HepG2 (cell line): ENCODE data around the gene LSM2. TPM values are rescaled to one million over a fixed set of nuclear protein-coding genes. Genes with fewer than 3 reads are reported as not detected.
A peak's percentile ranks its signal among the peaks of the same experiment; 100 is the strongest.

ENCODE experiments used
- ATF1 ChIP-seq: IDR thresholded peaks from 2 replicates; pipeline ENCODE4 v1.6.1; 2016; ENCODE audit warnings: mild to moderate bottlenecking, control low read depth
- ETV5 ChIP-seq: IDR thresholded peaks from 2 replicates; pipeline ENCODE4 v1.6.1; 2018; ENCODE audit warnings: missing biosample characterization, missing genetic modification reagents, inconsistent platforms, borderline replicate concordance
- GATA4 ChIP-seq: sonication (generic); IDR thresholded peaks from 2 replicates; pipeline ENCODE4 v1.6.1; 2016; ENCODE audit warnings: antibody characterized with exemption, low read depth, borderline replicate concordance
- HCFC1 ChIP-seq: fragments of 150-350 bp; IDR thresholded peaks from 2 replicates; pipeline ENCODE4 v1.6.1; 2014; ENCODE audit warnings: low read depth, low read length
- HHEX ChIP-seq: IDR thresholded peaks from 2 replicates; pipeline ENCODE4 v1.6.1; 2016; ENCODE audit warnings: control low read depth
- KAT2B ChIP-seq: fragments of 150-350 bp; IDR thresholded peaks from 2 replicates; pipeline ENCODE4 v1.6.1; 2014; ENCODE audit warnings: low read depth, low read length, borderline replicate concordance
- MATR3 ChIP-seq: sonication (generic); formaldehyde crosslinking; IDR thresholded peaks from 2 replicates; pipeline ENCODE4 v1.4.0; 2020; ENCODE audit warnings: missing genetic modification reagents
- MED1 ChIP-seq: sonication (generic); formaldehyde crosslinking; IDR thresholded peaks from 2 replicates; pipeline ENCODE4 v1.4.0; 2020; ENCODE audit warnings: missing genetic modification reagents
- NFKBIZ ChIP-seq: IDR thresholded peaks from 2 replicates; pipeline ENCODE4 v1.6.1; 2018; ENCODE audit warnings: missing genetic modification reagents, missing compliant biosample characterization
- PAX8 ChIP-seq: sonication (generic); formaldehyde crosslinking; IDR thresholded peaks from 2 replicates; pipeline ENCODE4 v1.8.0; 2022; ENCODE audit warnings: mild to moderate bottlenecking, missing genetic modification reagents, borderline replicate concordance
- PHB2 ChIP-seq: fragments of 450-650 bp; IDR thresholded peaks from 2 replicates; pipeline ENCODE4 v1.6.1; 2018; ENCODE audit not compliant: partially characterized antibody
- RORA ChIP-seq: sonication (generic); formaldehyde crosslinking; IDR thresholded peaks from 2 replicates; pipeline ENCODE4 v1.5.0; 2020; ENCODE audit warnings: mild to moderate bottlenecking, missing genetic modification reagents, moderate library complexity
- SIX1 ChIP-seq: sonication (generic); formaldehyde crosslinking; IDR thresholded peaks from 2 replicates; pipeline ENCODE4 v1.4.0; 2020; ENCODE audit warnings: missing genetic modification reagents, borderline replicate concordance
- SP2 ChIP-seq: sonication (generic); formaldehyde crosslinking; IDR thresholded peaks from 2 replicates; pipeline ENCODE4 v1.5.1; 2020; ENCODE audit warnings: mild to moderate bottlenecking, missing genetic modification reagents
- THAP11 ChIP-seq: IDR thresholded peaks from 2 replicates; pipeline ENCODE4 v1.6.1; 2016; ENCODE audit warnings: missing biosample characterization, missing genetic modification reagents
- TOE1 ChIP-seq: sonication (generic); formaldehyde crosslinking; IDR thresholded peaks from 2 replicates; pipeline ENCODE4 v1.4.0; 2020; ENCODE audit warnings: mild to moderate bottlenecking, missing genetic modification reagents
- ZMYM4 ChIP-seq: sonication (generic); formaldehyde crosslinking; IDR thresholded peaks from 2 replicates; pipeline ENCODE4 v1.8.1; 2023; ENCODE audit warnings: mild to moderate bottlenecking, missing genetic modification reagents
- ZNF180 ChIP-seq: sonication (generic); formaldehyde crosslinking; IDR thresholded peaks from 2 replicates; pipeline ENCODE4 v1.4.0; 2020; ENCODE audit warnings: low read depth, missing genetic modification reagents, borderline replicate concordance
- ZNF274 ChIP-seq: sonication (generic); formaldehyde crosslinking; IDR thresholded peaks from 2 replicates; pipeline ENCODE4 v1.5.1; 2020; ENCODE audit warnings: mild to moderate bottlenecking, missing genetic modification reagents
- ZNF451 ChIP-seq: sonication (generic); formaldehyde crosslinking; IDR thresholded peaks from 2 replicates; pipeline ENCODE4 v1.5.0; 2020; ENCODE audit warnings: mild to moderate bottlenecking, missing genetic modification reagents
- ZNF713 ChIP-seq: sonication (generic); formaldehyde crosslinking; IDR thresholded peaks from 2 replicates; pipeline ENCODE4 v1.4.0; 2020; ENCODE audit warnings: mild to moderate bottlenecking, missing genetic modification reagents
- polyA plus RNA-seq, 8 experiments: library from polyadenylated mRNA; depleted of rRNA in 3 of 8; stranded (reverse) in 7 of 8; unstranded in 1 of 8; fragments of >200 nt; fragmentation: Illumina TruSeq in 4 of 8; extraction: Trizol in 4 of 8; gene quantifications; 2 replicates each; pipeline versions ENCODE4 v1.2.1 to v1.2.3, GENCODE V29; 2011 to 2016; ENCODE audit warnings: low read depth in 4 of 8, missing spikeins in 1 of 8, mixed read lengths in 1 of 8; ENCODE audit not compliant: insufficient read depth in 1 of 8
- total RNA-seq, 5 experiments: library from RNA; depleted of rRNA; stranded (reverse); fragments of >200 nt; fragmentation: Illumina TruSeq; extraction: Trizol; gene quantifications; 2 replicates each; pipeline ENCODE4 v1.2.3, GENCODE V29; 2016; ENCODE audit warnings: low read depth in 1 of 5
- TF ChIP-seq, protein P1 (sequence below): sonication (generic); formaldehyde crosslinking; IDR thresholded peaks from 2 replicates; pipeline ENCODE4 v1.5.0; 2020; ENCODE audit warnings: missing genetic modification reagents, mild to moderate bottlenecking, borderline replicate concordance
- TF ChIP-seq, protein P2 (sequence below): sonication (generic); formaldehyde crosslinking; IDR thresholded peaks from 2 replicates; pipeline ENCODE4 v1.5.1; 2020; ENCODE audit warnings: mild to moderate bottlenecking, missing genetic modification reagents, borderline replicate concordance
- TF ChIP-seq, protein P3 (sequence below): sonication (generic); formaldehyde crosslinking; IDR thresholded peaks from 2 replicates; pipeline ENCODE4 v1.9.0; 2021; ENCODE audit warnings: missing genetic modification reagents, mild to moderate bottlenecking, borderline replicate concordance
- TF ChIP-seq, protein P4 (sequence below): sonication (generic); formaldehyde crosslinking; IDR thresholded peaks from 2 replicates; pipeline ENCODE4 v1.4.0; 2020; ENCODE audit warnings: mild to moderate bottlenecking, missing genetic modification reagents
- TF ChIP-seq, protein P5 (sequence below): sonication (generic); formaldehyde crosslinking; IDR thresholded peaks from 2 replicates; pipeline ENCODE4 v1.5.1; 2020; ENCODE audit warnings: missing genetic modification reagents, mild to moderate bottlenecking, borderline replicate concordance

LSM2 gene
- total and polyA plus RNA-seq, 2 of the 13 experiments (the other 11 are each of a cell fraction or from before 2014, with no cell fraction given), result 69.4 to 90.5 TPM

DNA sequence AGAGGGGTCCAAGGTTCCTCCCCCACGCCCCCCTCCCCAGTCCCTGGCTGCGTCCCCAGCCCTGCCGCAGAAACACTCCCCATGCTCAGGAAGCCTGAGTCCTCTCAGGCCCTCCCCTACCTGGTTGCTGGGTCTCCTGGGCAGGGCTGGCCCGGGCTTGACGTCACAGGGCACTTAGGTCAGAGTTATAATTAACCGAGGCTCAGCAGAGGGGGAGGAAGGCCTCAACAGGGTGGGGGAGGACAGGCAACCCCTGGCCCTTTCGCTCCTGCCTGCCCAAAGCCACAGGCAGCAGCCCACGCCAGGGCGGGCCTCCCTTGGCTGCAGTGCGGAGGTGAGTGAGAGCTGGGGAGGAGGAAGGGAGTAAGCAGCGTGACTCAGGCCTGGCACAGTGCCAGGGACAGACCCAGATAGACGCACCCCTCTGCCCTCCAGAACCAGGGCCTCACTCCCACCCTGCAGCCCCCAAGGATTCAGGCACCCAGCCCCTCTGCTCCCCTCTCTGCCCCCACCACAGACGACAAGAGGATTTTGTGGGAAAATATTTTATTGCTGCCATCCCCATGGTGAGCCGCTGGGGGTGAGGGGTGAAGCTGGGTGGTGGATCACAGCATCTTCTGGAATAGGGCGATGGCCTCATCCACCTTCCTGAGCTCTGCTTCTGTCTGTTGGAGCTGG lies 29.6 kb downstream of the LSM2 start, which contains the start of gene VWA7 (continued):
- TF ChIP-seq RORA (CRISPR knock-in tag) (no peak), MATR3 (no peak), ZMYM4 (0 out of 2 replicates have a peak, but pooled peaks have one; percentile 62), ZNF713 (CRISPR knock-in tag) (no peak), NFKBIZ (CRISPR knock-in tag) (no peak), PHB2 (no peak), SIX1 (CRISPR knock-in tag) (no peak), GATA4 (0 out of 2 replicates have a peak, but pooled peaks have one; percentile 18), KAT2B (no peak), ETV5 (peak; percentile 47; the same call in 1 of the 2 replicates), ZNF451 (CRISPR knock-in tag) (peak; percentile 64; the same call in 1 of the 2 replicates), MED1 (CRISPR knock-in tag) (peak; percentile 48; the same call in 1 of the 2 replicates), HCFC1 (no peak), HHEX (CRISPR knock-in tag) (no peak), THAP11 (peak; percentile 66), ZNF274 (CRISPR knock-in tag) (0 out of 2 replicates have a peak, but pooled peaks have one; percentile 73), PAX8 (CRISPR knock-in tag) (no peak), TOE1 (CRISPR knock-in tag) (0 out of 2 replicates have a peak, but pooled peaks have one; percentile 42), SP2 (CRISPR knock-in tag) (0 out of 2 replicates have a peak, but pooled peaks have one; percentile 19), ZNF180 (CRISPR knock-in tag) (no peak), ATF1 (CRISPR knock-in tag) (no peak; the same call in 1 of the 2 replicates)
- TF ChIP-seq, protein P1, sequence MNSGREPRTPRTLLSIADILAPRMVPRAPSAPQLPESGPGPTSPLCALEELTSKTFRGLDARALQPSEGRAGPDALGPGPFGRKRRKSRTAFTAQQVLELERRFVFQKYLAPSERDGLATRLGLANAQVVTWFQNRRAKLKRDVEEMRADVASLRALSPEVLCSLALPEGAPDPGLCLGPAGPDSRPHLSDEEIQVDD (CRISPR knock-in tag), result 0 out of 2 replicates have a peak, but pooled peaks have one; percentile 53
- TF ChIP-seq, protein P2, sequence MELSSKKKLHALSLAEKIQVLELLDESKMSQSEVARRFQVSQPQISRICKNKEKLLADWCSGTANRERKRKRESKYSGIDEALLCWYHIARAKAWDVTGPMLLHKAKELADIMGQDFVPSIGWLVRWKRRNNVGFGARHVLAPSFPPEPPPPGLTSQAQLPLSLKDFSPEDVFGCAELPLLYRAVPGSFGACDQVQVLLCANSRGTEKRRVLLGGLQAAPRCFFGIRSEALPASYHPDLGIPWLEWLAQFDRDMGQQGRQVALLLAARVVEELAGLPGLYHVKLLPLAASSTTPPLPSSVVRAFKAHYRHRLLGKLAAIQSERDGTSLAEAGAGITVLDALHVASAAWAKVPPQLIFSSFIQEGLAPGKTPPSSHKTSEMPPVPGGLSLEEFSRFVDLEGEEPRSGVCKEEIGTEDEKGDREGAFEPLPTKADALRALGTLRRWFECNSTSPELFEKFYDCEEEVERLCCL, result 0 out of 2 replicates have a peak, but pooled peaks have one; percentile 52
- TF ChIP-seq, protein P3, sequence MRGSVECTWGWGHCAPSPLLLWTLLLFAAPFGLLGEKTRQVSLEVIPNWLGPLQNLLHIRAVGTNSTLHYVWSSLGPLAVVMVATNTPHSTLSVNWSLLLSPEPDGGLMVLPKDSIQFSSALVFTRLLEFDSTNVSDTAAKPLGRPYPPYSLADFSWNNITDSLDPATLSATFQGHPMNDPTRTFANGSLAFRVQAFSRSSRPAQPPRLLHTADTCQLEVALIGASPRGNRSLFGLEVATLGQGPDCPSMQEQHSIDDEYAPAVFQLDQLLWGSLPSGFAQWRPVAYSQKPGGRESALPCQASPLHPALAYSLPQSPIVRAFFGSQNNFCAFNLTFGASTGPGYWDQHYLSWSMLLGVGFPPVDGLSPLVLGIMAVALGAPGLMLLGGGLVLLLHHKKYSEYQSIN (CRISPR knock-in tag), result no peak
- TF ChIP-seq, protein P4, sequence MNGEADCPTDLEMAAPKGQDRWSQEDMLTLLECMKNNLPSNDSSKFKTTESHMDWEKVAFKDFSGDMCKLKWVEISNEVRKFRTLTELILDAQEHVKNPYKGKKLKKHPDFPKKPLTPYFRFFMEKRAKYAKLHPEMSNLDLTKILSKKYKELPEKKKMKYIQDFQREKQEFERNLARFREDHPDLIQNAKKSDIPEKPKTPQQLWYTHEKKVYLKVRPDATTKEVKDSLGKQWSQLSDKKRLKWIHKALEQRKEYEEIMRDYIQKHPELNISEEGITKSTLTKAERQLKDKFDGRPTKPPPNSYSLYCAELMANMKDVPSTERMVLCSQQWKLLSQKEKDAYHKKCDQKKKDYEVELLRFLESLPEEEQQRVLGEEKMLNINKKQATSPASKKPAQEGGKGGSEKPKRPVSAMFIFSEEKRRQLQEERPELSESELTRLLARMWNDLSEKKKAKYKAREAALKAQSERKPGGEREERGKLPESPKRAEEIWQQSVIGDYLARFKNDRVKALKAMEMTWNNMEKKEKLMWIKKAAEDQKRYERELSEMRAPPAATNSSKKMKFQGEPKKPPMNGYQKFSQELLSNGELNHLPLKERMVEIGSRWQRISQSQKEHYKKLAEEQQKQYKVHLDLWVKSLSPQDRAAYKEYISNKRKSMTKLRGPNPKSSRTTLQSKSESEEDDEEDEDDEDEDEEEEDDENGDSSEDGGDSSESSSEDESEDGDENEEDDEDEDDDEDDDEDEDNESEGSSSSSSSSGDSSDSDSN, result peak; percentile 81
- TF ChIP-seq, protein P5, sequence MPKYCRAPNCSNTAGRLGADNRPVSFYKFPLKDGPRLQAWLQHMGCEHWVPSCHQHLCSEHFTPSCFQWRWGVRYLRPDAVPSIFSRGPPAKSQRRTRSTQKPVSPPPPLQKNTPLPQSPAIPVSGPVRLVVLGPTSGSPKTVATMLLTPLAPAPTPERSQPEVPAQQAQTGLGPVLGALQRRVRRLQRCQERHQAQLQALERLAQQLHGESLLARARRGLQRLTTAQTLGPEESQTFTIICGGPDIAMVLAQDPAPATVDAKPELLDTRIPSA (CRISPR knock-in tag), result no peak
